K562 (cell line): Measurements from ENCODE around the gene AACS.

Experiments used
- ATF1 ChIP-seq, 2 experiments: fragments of 450-650 bp in 1 of 2; IDR thresholded peaks; 2 replicates each; pipeline ENCODE4 v1.6.1; 2016; ENCODE audit warnings: missing compliant biosample characterization in 1 of 2, missing genetic modification characterization in 1 of 2
- CEBPB ChIP-seq: fragments of 450-650 bp; IDR thresholded peaks from 2 replicates; pipeline ENCODE4 v1.6.1; 2016; ENCODE audit warnings: missing genetic modification characterization, missing compliant biosample characterization
- HDAC6 ChIP-seq: IDR thresholded peaks from 2 replicates; pipeline ENCODE4 v1.6.1; 2012; ENCODE audit warnings: low read depth, mild to moderate bottlenecking, control low read depth, inconsistent platforms, low read length, moderate library complexity
- RNF2 ChIP-seq: sonication (generic); IDR thresholded peaks from 2 replicates; pipeline ENCODE4 v1.6.1; 2016
- SP1 ChIP-seq: sonication (generic); formaldehyde crosslinking; IDR thresholded peaks from 2 replicates; pipeline ENCODE4 v1.8.1; 2022; ENCODE audit warnings: mild to moderate bottlenecking, missing genetic modification reagents
- ZNF589 ChIP-seq: fragments of 200-800 bp; sonication (Bioruptor generic); IDR thresholded peaks from 2 replicates; pipeline ENCODE4 v1.6.1; 2016; ENCODE audit warnings: low read depth, missing genetic modification characterization, missing compliant biosample characterization
- TF ChIP-seq, protein P1 (sequence below): sonication (generic); formaldehyde crosslinking; IDR thresholded peaks from 2 replicates; pipeline ENCODE4 v1.8.0; 2023; ENCODE audit warnings: mild to moderate bottlenecking, missing genetic modification reagents
- TF ChIP-seq, protein P2 (sequence below): fragments of 450-650 bp; formaldehyde crosslinking; IDR thresholded peaks from 2 replicates; pipeline ENCODE4 v1.4.0; 2022; ENCODE audit warnings: missing genetic modification characterization
- TF ChIP-seq, protein P3 (sequence below): fragments of 150-350 bp; IDR thresholded peaks from 2 replicates; pipeline ENCODE4 v1.6.1; 2014; ENCODE audit warnings: low read depth, mild to moderate bottlenecking, low read length, borderline replicate concordance
- TF ChIP-seq, protein P4 (sequence below), 3 experiments: IDR thresholded peaks in 2 of 3; conservative IDR thresholded peaks in 1 of 3; 2 replicates each; pipeline ENCODE4 v1.5.1; 2011 to 2012; ENCODE audit warnings: low read length in 3 of 3, mild to moderate bottlenecking in 3 of 3, control low read depth in 2 of 3, improper control_type of control experiment in 1 of 3, inconsistent platforms in 1 of 3, low read depth in 1 of 3, mixed read lengths in 1 of 3, moderate library complexity in 1 of 3; ENCODE audit not compliant: insufficient read depth in 2 of 3
- TF ChIP-seq, protein P5 (sequence below): sonication (generic); formaldehyde crosslinking; IDR thresholded peaks from 2 replicates; pipeline ENCODE4 v1.8.0; 2022; ENCODE audit warnings: mild to moderate bottlenecking, low read depth, missing genetic modification reagents

DNA sequence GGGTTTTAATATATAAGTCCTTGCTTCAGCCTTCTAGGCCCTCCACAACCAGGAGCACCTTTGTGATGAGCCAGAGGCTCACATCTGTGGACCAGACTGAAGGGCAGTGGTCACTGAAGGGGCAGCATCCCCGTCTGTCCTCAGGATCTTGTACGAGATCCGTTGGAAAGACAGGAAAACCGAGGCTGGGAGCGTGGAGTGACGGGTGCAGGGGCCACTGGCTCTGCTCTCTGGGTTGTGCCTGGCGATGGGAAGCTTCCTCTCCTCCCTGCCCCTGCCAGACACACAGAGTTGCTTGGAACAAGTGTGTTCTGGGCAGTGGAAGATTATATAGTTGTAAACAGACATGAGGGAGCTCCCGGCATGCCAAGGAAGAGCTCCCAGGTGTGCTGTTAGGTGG is 48.0 kb downstream of the AACS start:
- TF ChIP-seq HDAC6, result no peak
- TF ChIP-seq, protein P1, sequence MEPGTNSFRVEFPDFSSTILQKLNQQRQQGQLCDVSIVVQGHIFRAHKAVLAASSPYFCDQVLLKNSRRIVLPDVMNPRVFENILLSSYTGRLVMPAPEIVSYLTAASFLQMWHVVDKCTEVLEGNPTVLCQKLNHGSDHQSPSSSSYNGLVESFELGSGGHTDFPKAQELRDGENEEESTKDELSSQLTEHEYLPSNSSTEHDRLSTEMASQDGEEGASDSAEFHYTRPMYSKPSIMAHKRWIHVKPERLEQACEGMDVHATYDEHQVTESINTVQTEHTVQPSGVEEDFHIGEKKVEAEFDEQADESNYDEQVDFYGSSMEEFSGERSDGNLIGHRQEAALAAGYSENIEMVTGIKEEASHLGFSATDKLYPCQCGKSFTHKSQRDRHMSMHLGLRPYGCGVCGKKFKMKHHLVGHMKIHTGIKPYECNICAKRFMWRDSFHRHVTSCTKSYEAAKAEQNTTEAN (CRISPR knock-in tag), result no peak
- TF ChIP-seq, protein P2, sequence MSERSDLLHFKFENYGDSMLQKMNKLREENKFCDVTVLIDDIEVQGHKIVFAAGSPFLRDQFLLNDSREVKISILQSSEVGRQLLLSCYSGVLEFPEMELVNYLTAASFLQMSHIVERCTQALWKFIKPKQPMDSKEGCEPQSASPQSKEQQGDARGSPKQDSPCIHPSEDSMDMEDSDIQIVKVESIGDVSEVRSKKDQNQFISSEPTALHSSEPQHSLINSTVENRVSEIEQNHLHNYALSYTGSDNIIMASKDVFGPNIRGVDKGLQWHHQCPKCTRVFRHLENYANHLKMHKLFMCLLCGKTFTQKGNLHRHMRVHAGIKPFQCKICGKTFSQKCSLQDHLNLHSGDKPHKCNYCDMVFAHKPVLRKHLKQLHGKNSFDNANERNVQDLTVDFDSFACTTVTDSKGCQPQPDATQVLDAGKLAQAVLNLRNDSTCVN (CRISPR knock-in tag), result no peak
- TF ChIP-seq CEBPB (tag), result no peak
- TF ChIP-seq RNF2, result no peak
- TF ChIP-seq, protein P3, sequence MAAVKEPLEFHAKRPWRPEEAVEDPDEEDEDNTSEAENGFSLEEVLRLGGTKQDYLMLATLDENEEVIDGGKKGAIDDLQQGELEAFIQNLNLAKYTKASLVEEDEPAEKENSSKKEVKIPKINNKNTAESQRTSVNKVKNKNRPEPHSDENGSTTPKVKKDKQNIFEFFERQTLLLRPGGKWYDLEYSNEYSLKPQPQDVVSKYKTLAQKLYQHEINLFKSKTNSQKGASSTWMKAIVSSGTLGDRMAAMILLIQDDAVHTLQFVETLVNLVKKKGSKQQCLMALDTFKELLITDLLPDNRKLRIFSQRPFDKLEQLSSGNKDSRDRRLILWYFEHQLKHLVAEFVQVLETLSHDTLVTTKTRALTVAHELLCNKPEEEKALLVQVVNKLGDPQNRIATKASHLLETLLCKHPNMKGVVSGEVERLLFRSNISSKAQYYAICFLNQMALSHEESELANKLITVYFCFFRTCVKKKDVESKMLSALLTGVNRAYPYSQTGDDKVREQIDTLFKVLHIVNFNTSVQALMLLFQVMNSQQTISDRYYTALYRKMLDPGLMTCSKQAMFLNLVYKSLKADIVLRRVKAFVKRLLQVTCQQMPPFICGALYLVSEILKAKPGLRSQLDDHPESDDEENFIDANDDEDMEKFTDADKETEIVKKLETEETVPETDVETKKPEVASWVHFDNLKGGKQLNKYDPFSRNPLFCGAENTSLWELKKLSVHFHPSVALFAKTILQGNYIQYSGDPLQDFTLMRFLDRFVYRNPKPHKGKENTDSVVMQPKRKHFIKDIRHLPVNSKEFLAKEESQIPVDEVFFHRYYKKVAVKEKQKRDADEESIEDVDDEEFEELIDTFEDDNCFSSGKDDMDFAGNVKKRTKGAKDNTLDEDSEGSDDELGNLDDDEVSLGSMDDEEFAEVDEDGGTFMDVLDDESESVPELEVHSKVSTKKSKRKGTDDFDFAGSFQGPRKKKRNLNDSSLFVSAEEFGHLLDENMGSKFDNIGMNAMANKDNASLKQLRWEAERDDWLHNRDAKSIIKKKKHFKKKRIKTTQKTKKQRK, result no peak
- TF ChIP-seq, protein P4, sequence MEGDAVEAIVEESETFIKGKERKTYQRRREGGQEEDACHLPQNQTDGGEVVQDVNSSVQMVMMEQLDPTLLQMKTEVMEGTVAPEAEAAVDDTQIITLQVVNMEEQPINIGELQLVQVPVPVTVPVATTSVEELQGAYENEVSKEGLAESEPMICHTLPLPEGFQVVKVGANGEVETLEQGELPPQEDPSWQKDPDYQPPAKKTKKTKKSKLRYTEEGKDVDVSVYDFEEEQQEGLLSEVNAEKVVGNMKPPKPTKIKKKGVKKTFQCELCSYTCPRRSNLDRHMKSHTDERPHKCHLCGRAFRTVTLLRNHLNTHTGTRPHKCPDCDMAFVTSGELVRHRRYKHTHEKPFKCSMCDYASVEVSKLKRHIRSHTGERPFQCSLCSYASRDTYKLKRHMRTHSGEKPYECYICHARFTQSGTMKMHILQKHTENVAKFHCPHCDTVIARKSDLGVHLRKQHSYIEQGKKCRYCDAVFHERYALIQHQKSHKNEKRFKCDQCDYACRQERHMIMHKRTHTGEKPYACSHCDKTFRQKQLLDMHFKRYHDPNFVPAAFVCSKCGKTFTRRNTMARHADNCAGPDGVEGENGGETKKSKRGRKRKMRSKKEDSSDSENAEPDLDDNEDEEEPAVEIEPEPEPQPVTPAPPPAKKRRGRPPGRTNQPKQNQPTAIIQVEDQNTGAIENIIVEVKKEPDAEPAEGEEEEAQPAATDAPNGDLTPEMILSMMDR (IDR thresholded peaks at IDR 0.05 in 2 of 3, conservative IDR thresholded peaks at IDR 0.05 in 1 of 3; ENCODE audit: insufficient read depth in 2 of 3, low read depth in 1 of 3, low read length in 3 of 3), result no peak
- TF ChIP-seq SP1 (CRISPR knock-in tag), result no peak
- TF ChIP-seq ATF1 (CRISPR knock-in tag; IDR thresholded peaks at IDR 0.05), result no peak
- TF ChIP-seq ATF1 (tag; IDR thresholded peaks at IDR 0.05), result no peak
- TF ChIP-seq, protein P5, sequence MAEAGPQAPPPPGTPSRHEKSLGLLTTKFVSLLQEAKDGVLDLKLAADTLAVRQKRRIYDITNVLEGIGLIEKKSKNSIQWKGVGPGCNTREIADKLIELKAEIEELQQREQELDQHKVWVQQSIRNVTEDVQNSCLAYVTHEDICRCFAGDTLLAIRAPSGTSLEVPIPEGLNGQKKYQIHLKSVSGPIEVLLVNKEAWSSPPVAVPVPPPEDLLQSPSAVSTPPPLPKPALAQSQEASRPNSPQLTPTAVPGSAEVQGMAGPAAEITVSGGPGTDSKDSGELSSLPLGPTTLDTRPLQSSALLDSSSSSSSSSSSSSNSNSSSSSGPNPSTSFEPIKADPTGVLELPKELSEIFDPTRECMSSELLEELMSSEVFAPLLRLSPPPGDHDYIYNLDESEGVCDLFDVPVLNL, result no peak
- no peak for TF ChIP-seq ZNF589 (CRISPR knock-in tag)
